A673 (cell line): ENCODE results near the gene PCNA. TPM values are rescaled to one million over a fixed set of nuclear protein-coding genes. Genes with fewer than 3 reads are reported as not detected.

Experiments used
- BruUV-seq: library from RNA; stranded (reverse); fragments of 400-500 nt; replicated peaks from 2 replicates; lab custom pipeline; 2021; lab: Mats Ljungman, UMichigan
- CTCF ChIA-PET: fragments of 300-600 bp; sonication (Branson Sonifier 250); formaldehyde crosslinking; loops from one replicate; lab custom pipeline; 2022; ENCODE audit warnings: antibody characterized with exemption; lab: Charles Lee
- POLR2A ChIA-PET: fragments of 300-600 bp; sonication (Branson Sonifier 250); formaldehyde crosslinking; loops from one replicate; lab custom pipeline; 2022; ENCODE audit warnings: antibody characterized with exemption; ENCODE audit not compliant: low non-redundant PET; lab: Charles Lee
- DNase-seq: peaks from one replicate; pipeline ENCODE4 v3.0.0-alpha.2; 2015; ENCODE audit warnings: low spot score
- H3K27ac ChIP-seq: fragments of 200-600 bp; sonication (generic); 2 replicates; pipeline ENCODE4 v1.5.1; 2016; ENCODE audit warnings: mixed run types, low read depth, mild to moderate bottlenecking, mixed read lengths, antibody characterized with exemption, low read length; ENCODE audit not compliant: poor library complexity, severe bottlenecking
- H3K27me3 ChIP-seq: fragments of 200-600 bp; sonication (generic); replicated peaks from 2 replicates; pipeline ENCODE4 v1.6.1; 2017; ENCODE audit warnings: mixed run types, low read depth, mild to moderate bottlenecking, mixed read lengths, antibody characterized with exemption, low read length; ENCODE audit not compliant: insufficient read depth, poor library complexity
- H3K36me3 ChIP-seq: fragments of 200-600 bp; sonication (generic); 2 replicates; pipeline ENCODE4 v1.6.1; 2016; ENCODE audit warnings: mixed run types, mild to moderate bottlenecking, mixed read lengths, antibody characterized with exemption, low read length; ENCODE audit not compliant: insufficient read depth, poor library complexity, severe bottlenecking
- H3K4me1 ChIP-seq: fragments of 200-600 bp; sonication (generic); 2 replicates; pipeline ENCODE4 v1.6.1; 2017; ENCODE audit warnings: mixed run types, mild to moderate bottlenecking, mixed read lengths, antibody characterized with exemption, low read length; ENCODE audit not compliant: insufficient read depth, poor library complexity, severe bottlenecking
- H3K4me3 ChIP-seq: fragments of 200-600 bp; sonication (generic); 2 replicates; pipeline ENCODE4 v1.5.1; 2016; ENCODE audit warnings: low read depth, mixed run types, mild to moderate bottlenecking, mixed read lengths, low read length; ENCODE audit not compliant: poor library complexity, severe bottlenecking
- H3K9me3 ChIP-seq: fragments of 200-600 bp; sonication (generic); 2 replicates; pipeline ENCODE4 v1.6.1; 2016; ENCODE audit warnings: mixed run types, low read depth, mild to moderate bottlenecking, mixed read lengths, antibody characterized with exemption, low read length; ENCODE audit not compliant: poor library complexity, severe bottlenecking
- EZH2 ChIP-seq: fragments of 200-600 bp; sonication (generic); IDR thresholded peaks from 2 replicates; pipeline ENCODE4 v1.6.1; 2017; ENCODE audit warnings: borderline replicate concordance, low read depth, mild to moderate bottlenecking, mixed read lengths, antibody characterized with exemption, low read length; ENCODE audit not compliant: poor library complexity, severe bottlenecking
- intact Hi-C: fragments of 100-400 bp; cut with micrococcal nuclease; formaldehyde crosslinking; loops from one replicate; pipeline ENCODE4 v1.10.0; 2022; ENCODE audit not compliant: unreplicated experiment
- total RNA-seq: library from RNA; stranded (reverse); gene quantifications from 2 replicates; pipeline ENCODE4 v1.2.3, GENCODE V29; 2021
- TF ChIP-seq, protein P1 (sequence below): fragments of 300-800, 200-600 bp; sonication (generic); conservative IDR thresholded peaks from 2 replicates; pipeline ENCODE4 v1.5.1; 2017; ENCODE audit warnings: low read depth, mild to moderate bottlenecking, antibody characterized with exemption, low read length, moderate library complexity, mixed read lengths

PCNA gene
- total RNA-seq, 1 experiment from 2014 or later: 397 TPM

DNA sequence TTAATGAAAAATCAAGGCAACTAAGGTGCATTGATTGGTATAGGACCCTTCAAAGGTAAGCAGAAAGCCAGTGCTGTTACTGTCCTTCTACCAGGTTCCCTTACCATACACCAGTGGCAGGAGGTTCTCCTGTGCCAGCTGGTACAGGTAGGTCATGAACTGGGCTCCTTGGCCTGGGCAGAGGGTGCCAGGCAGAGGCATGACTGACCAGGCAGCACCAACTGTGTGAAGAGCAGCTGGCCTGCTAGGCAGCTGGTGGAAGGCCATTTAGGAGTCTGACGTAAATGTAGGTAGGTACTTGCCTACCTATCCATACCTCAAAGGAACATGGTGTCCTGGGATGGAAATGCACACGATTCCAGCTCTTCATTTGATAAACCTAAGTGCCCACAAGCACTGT is 23.3 kb downstream of the PCNA start:
- Histone ChIP-seq H3K36me3 (peaks cover 34% of the 10 kb centered on the region), H3K4me3 (no peak overlapping the region), H3K27me3 (no peaks in the 10 kb centered on the region), H3K4me1 (no peaks in the 10 kb centered on the region), H3K27ac (no peak overlapping the region), H3K9me3 (no peaks in the 10 kb centered on the region)
- TF ChIP-seq EZH2: no peak
- TF ChIP-seq, protein P1, sequence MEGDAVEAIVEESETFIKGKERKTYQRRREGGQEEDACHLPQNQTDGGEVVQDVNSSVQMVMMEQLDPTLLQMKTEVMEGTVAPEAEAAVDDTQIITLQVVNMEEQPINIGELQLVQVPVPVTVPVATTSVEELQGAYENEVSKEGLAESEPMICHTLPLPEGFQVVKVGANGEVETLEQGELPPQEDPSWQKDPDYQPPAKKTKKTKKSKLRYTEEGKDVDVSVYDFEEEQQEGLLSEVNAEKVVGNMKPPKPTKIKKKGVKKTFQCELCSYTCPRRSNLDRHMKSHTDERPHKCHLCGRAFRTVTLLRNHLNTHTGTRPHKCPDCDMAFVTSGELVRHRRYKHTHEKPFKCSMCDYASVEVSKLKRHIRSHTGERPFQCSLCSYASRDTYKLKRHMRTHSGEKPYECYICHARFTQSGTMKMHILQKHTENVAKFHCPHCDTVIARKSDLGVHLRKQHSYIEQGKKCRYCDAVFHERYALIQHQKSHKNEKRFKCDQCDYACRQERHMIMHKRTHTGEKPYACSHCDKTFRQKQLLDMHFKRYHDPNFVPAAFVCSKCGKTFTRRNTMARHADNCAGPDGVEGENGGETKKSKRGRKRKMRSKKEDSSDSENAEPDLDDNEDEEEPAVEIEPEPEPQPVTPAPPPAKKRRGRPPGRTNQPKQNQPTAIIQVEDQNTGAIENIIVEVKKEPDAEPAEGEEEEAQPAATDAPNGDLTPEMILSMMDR: no peak
- ChIA-PET POLR2A (no interaction called here), CTCF (no interaction called here)
- intact Hi-C loops: loop anchor here (10.0 kb wide), 1 partner anchor 132 kb away; no protein-coding TSS in a partner anchor
- BruUV-seq: no TSS peak
- no peak for DNase-seq

DNA sequence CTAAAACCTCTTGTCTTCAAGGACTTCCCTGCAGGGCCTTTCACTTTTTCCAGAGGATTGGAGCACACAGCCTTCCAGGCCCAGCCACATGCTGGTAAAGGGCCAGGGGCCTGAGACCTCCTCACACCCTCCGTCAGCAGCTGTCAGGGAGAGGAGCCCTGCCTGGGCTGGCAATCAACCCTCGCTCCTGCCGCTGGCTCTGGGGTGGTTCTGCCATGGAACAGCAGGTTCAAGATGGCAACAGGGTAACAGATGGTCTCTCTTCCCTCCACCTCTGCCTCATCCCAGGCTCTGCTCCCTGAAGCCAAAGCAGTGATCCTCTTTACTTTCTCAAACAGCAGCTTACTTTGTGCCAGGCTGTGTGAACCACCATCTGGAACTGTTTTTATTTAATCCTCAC is 23.8 kb downstream of the PCNA start:
- ChIA-PET POLR2A (no interaction called here), CTCF (no interaction called here)
- DNase-seq: no peak
- BruUV-seq: no TSS peak
- no peaks in the 10 kb centered on the region for H3K27me3 ChIP-seq
- no peaks in the 10 kb centered on the region for H3K9me3 ChIP-seq
- intact Hi-C loops: loop anchor here (10.0 kb wide), 1 partner anchor 131 kb away; no protein-coding TSS in a partner anchor
- H3K4me3 ChIP-seq: no peak overlapping the region
- H3K27ac ChIP-seq: no peak overlapping the region
- H3K4me1 ChIP-seq: no peaks in the 10 kb centered on the region
- peaks cover 30% of the 10 kb centered on the region for H3K36me3 ChIP-seq
- TF ChIP-seq, protein P1: no peak
- no peak for TF ChIP-seq EZH2

DNA sequence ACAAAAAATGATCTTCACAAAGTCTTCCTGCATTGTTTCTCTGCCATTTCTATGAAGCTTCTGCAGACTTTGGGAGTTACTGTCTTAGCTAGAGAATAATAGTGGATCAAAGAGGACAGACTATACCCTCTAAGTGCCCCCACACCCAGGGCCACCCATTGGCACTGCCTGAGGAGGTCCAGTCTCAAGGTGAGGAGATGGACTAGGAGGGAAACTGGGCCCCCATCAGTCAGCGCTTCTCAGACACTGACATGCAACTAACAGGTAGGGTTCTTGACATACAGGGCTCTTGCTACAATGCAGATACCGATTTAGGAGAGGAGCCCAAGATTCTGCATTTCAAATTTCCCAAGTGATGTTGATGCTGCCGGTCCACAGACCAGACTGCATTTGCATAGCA is 24.3 kb downstream of the PCNA start:
- Histone ChIP-seq H3K9me3 (no peaks in the 10 kb centered on the region), H3K27ac (no peak overlapping the region), H3K4me1 (no peaks in the 10 kb centered on the region), H3K27me3 (no peaks in the 10 kb centered on the region), H3K36me3 (peaks cover 27% of the 10 kb centered on the region), H3K4me3 (no peak overlapping the region)
- BruUV-seq: no TSS peak
- ChIA-PET POLR2A (no interaction called here), CTCF (no interaction called here)
- intact Hi-C loops: loop anchor here (10.0 kb wide), 1 partner anchor 131 kb away; no protein-coding TSS in a partner anchor
- no peak for TF ChIP-seq EZH2
- TF ChIP-seq, protein P1: no peak
- DNase-seq: no peak
